Esophagus muscularis mucosa (tissue), 4 donors: ENCODE measurements around the gene NCF4. TPM values are rescaled to one million over a fixed set of nuclear protein-coding genes. Genes with fewer than 3 reads are reported as not detected.
A peak's percentile ranks its signal among the peaks of the same experiment; 100 is the strongest.

Source experiments
- DNase-seq: peaks from one replicate; pipeline ENCODE4 v3.0.0-alpha.2; 2017; ENCODE audit errors: extremely low spot score
- H3K27ac ChIP-seq, 4 donors: fragments of 200-600 bp; sonication (generic); replicated peaks in 1 of 4; 1 replicate in 3 of 4; 2 replicates in 1 of 4; pipeline ENCODE4 v1.5.1; 2016 to 2019; ENCODE audit warnings: mild to moderate bottlenecking in 1 of 4
- H3K27me3 ChIP-seq, 4 donors: fragments of 200-600 bp; sonication (generic); one replicate each; pipeline versions ENCODE4 v1.5.1 to v1.6.0; 2016 to 2019
- H3K36me3 ChIP-seq, 4 donors: fragments of 200-600 bp; sonication (generic); one replicate each; pipeline ENCODE4 v1.5.1; 2016 to 2019
- H3K4me1 ChIP-seq, 4 donors: fragments of 200-600 bp; sonication (generic); one replicate each; pipeline ENCODE4 v1.5.1; 2016 to 2019
- H3K4me3 ChIP-seq, 4 donors: fragments of 200-600 bp; sonication (generic); 1 replicate in 2 of 4; 2 replicates in 2 of 4; pipeline ENCODE4 v1.5.1; 2016 to 2019; ENCODE audit warnings: mild to moderate bottlenecking in 4 of 4, moderate library complexity in 1 of 4
- H3K9me3 ChIP-seq, 4 donors: fragments of 200-600 bp; sonication (generic); 1 replicate in 3 of 4; 2 replicates in 1 of 4; pipeline ENCODE4 v1.5.1; 2016 to 2019
- EP300 ChIP-seq: sonication (generic); formaldehyde crosslinking; IDR thresholded peaks from one replicate; pipeline ENCODE4 v1.6.1; 2017; ENCODE audit warnings: antibody characterized with exemption
- POLR2A ChIP-seq: fragments of 450-650 bp; IDR thresholded peaks from one replicate; pipeline ENCODE4 v1.6.1; 2017; ENCODE audit warnings: antibody characterized with exemption, moderate library complexity, mild to moderate bottlenecking, low read depth
- POLR2AphosphoS5 ChIP-seq, 2 donors: sonication (generic); formaldehyde crosslinking; IDR thresholded peaks; one replicate each; pipeline ENCODE4 v1.6.1; 2017; ENCODE audit warnings: antibody characterized with exemption in 2 of 2
- WGBS: methylation state at CpG from one replicate; pipeline ENCODE4 v1.1.5; 2018; 5-methylcytosine and 5-hydroxymethylcytosine counted together
- intact Hi-C: fragments of 100-400 bp; cut with DNase I; formaldehyde crosslinking; loops from one replicate; pipeline ENCODE4 v1.15.1; 2023
- total RNA-seq, 4 donors: library from RNA; depleted of rRNA; stranded (reverse); fragments of >200 nt; gene quantifications; one replicate each; pipeline versions ENCODE4 v1.1.0 to v1.2.1, GENCODE V29; 2016
- TF ChIP-seq, protein P1 (sequence below), 3 experiments: fragments of 200-600 bp in 2 of 3; fragments of 450-650 bp in 1 of 3; sonication (generic) in 2 of 3; IDR thresholded peaks; one replicate each; pipeline ENCODE4 v1.5.1; 2017 to 2019; ENCODE audit warnings: antibody characterized with exemption in 3 of 3, mild to moderate bottlenecking in 2 of 3, moderate library complexity in 1 of 3

NCF4 gene
- total RNA-seq, 4 donors from 2014 or later: 8.4 to 26.0 (median 14.2) TPM

DNA sequence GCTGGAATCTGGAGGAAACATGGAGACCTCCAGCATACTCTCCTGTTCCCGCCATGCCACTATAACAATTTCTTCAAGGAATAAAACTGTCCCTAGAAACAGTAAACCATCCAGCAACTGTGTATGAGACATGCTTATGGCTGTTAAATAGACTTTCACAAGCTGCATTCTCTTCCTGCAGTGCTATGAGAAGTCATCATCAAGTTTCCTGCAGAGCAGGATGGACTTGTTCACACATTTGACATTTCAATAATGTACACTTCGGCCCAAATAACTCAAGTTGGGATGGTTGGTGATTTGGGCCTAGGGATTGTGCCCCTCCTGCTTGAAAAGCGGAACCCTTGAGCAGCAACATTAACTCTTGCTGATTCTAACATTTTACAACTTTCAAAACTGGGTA, 32.5 kb downstream of the NCF4 start:
- TF ChIP-seq POLR2AphosphoS5 (IDR thresholded peaks at IDR 0.05) (no peak), POLR2A (no peak), EP300 (no peak)
- TF ChIP-seq, protein P1, sequence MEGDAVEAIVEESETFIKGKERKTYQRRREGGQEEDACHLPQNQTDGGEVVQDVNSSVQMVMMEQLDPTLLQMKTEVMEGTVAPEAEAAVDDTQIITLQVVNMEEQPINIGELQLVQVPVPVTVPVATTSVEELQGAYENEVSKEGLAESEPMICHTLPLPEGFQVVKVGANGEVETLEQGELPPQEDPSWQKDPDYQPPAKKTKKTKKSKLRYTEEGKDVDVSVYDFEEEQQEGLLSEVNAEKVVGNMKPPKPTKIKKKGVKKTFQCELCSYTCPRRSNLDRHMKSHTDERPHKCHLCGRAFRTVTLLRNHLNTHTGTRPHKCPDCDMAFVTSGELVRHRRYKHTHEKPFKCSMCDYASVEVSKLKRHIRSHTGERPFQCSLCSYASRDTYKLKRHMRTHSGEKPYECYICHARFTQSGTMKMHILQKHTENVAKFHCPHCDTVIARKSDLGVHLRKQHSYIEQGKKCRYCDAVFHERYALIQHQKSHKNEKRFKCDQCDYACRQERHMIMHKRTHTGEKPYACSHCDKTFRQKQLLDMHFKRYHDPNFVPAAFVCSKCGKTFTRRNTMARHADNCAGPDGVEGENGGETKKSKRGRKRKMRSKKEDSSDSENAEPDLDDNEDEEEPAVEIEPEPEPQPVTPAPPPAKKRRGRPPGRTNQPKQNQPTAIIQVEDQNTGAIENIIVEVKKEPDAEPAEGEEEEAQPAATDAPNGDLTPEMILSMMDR (IDR thresholded peaks at IDR 0.05): no peak
- 77% methylated on average over 3 of the region's 3 CpGs for WGBS
- Histone ChIP-seq H3K9me3 (peaks cover 0 to 10% (median 7%) of the 10 kb centered on the region in 4 donors), H3K4me1 (no peaks in the 10 kb centered on the region), H3K36me3 (no peaks in the 10 kb centered on the region), H3K4me3 (no peak overlapping the region), H3K27ac (no peak overlapping the region), H3K27me3 (peaks cover 0 to 13% (median 0%) of the 10 kb centered on the region in 4 donors)
- intact Hi-C loops: no loop called here
- no peak for DNase-seq

GRCh38 chr22:36894266-36894665, 33.5 kb downstream of the NCF4 start:
- H3K27me3 ChIP-seq: peaks cover 0 to 20% (median 0%) of the 10 kb centered on the region in 4 donors
- TF ChIP-seq POLR2AphosphoS5 (IDR thresholded peaks at IDR 0.05): no peak
- TF ChIP-seq, protein P1 (IDR thresholded peaks at IDR 0.05): no peak
- no peak for TF ChIP-seq POLR2A
- no peak for TF ChIP-seq EP300

GRCh38 chr22:36897611-36898010, 36.8 kb downstream of the NCF4 start:
- Histone ChIP-seq H3K27me3 (peaks cover 0 to 43% (median 0%) of the 10 kb centered on the region in 4 donors), H3K4me1 (no peaks in the 10 kb centered on the region), H3K9me3 (peaks cover 0 to 21% (median 7%) of the 10 kb centered on the region in 4 donors), H3K36me3 (no peaks in the 10 kb centered on the region), H3K27ac (no peak overlapping the region), H3K4me3 (no peak overlapping the region)
- DNase-seq: peak; percentile 72
- WGBS: 68% methylated on average over 3 of the region's 3 CpGs
- TF ChIP-seq, protein P1 (IDR thresholded peaks at IDR 0.05): no peak
- TF ChIP-seq POLR2A: no peak
- TF ChIP-seq EP300: no peak
- no peak for TF ChIP-seq POLR2AphosphoS5 (IDR thresholded peaks at IDR 0.05)
- intact Hi-C loops: no loop called here

More at GRCh38 chr22:36894266-36894665, 33.5 kb downstream of the NCF4 start:
- H3K36me3 ChIP-seq: no peaks in the 10 kb centered on the region
- no peak overlapping the region for H3K27ac ChIP-seq
- WGBS: 96% methylated on average over 1 of the region's 1 CpG
- peaks cover 0 to 10% (median 7%) of the 10 kb centered on the region in 4 donors for H3K9me3 ChIP-seq
- DNase-seq: peak; percentile 45
- intact Hi-C loops: no loop called here
- no peaks in the 10 kb centered on the region for H3K4me1 ChIP-seq
- H3K4me3 ChIP-seq: no peak overlapping the region

- peaks cover 0 to 21% (median 7%) of the 10 kb centered on the region in 4 donors for H3K9me3 ChIP-seq
- peaks cover 0 to 51% (median 0%) of the 10 kb centered on the region in 4 donors for H3K27me3 ChIP-seq
- no peaks in the 10 kb centered on the region for H3K36me3 ChIP-seq
- intact Hi-C loops: no loop called here
- no peak overlapping the region for H3K27ac ChIP-seq
- TF ChIP-seq POLR2A: no peak
- WGBS: 82% methylated on average over 4 of the region's 4 CpGs
- DNase-seq: peak; percentile 8
- H3K4me3 ChIP-seq: no peak overlapping the region
- no peaks in the 10 kb centered on the region for H3K4me1 ChIP-seq
These were observed 37.9 kb downstream of the NCF4 start for GRCh38 chr22:36898690-36899089.

GRCh38 chr22:36899498-36899897, 38.7 kb downstream of the NCF4 start:
- Histone ChIP-seq H3K27ac (no peak overlapping the region), H3K4me3 (no peak overlapping the region), H3K36me3 (no peaks in the 10 kb centered on the region), H3K9me3 (peaks cover 0 to 21% (median 7%) of the 10 kb centered on the region in 4 donors), H3K27me3 (peaks cover 0 to 59% (median 0%) of the 10 kb centered on the region in 4 donors), H3K4me1 (no peaks in the 10 kb centered on the region)
- DNase-seq: peak; percentile 62
- 88% methylated on average over 1 of the region's 1 CpG for WGBS
- intact Hi-C loops: no loop called here
- TF ChIP-seq EP300 (no peak), POLR2A (no peak)

GRCh38 chr22:36900225-36900624, 39.4 kb downstream of the NCF4 start:
- intact Hi-C loops: no loop called here

More at GRCh38 chr22:36900225-36900624, 39.4 kb downstream of the NCF4 start:
- WGBS: 78% methylated on average over 2 of the region's 2 CpGs
- Histone ChIP-seq H3K36me3 (no peaks in the 10 kb centered on the region), H3K9me3 (peaks cover 0 to 20% (median 5%) of the 10 kb centered on the region in 4 donors), H3K4me1 (no peaks in the 10 kb centered on the region), H3K27me3 (peaks cover 0 to 66% (median 0%) of the 10 kb centered on the region in 4 donors), H3K4me3 (no peak overlapping the region), H3K27ac (peak overlapping the region in 1 of 4 donors; percentile 26)
- TF ChIP-seq EP300: no peak
- no peak for DNase-seq
